ENCODE results near the gene MTCL1.

- TF ChIP-seq CTCF (conservative IDR thresholded peaks at IDR 0.05; ENCODE audit: low read depth, low read length) (no peak), EZH2 (IDR thresholded peaks at IDR 0.05; ENCODE audit: borderline replicate concordance, low read depth, low read length, poor library complexity, severe bottlenecking) (no peak)
Observed at GRCh38 chr18:8767340-8767739, 62.0 kb downstream of the MTCL1 start.

Measured in A673 (cell line).